Left colon (tissue), 2 donors: Measurements from ENCODE around the gene MYADM. TPM values are rescaled to one million over a fixed set of nuclear protein-coding genes. Genes with fewer than 3 reads are reported as not detected.
A peak's percentile ranks its signal among the peaks of the same experiment; 100 is the strongest.

ENCODE experiments used
- ATAC-seq: fragments of 200-7000 bp; cut with Tn5 transposase; one replicate; pipeline ENCODE4 v1.9.1; 2020; ENCODE audit warnings: mild to moderate bottlenecking, moderate library complexity
- DNase-seq, 2 donors: peaks; one replicate each; pipeline ENCODE4 v3.0.0-alpha.2; 2020
- intact Hi-C, 2 donors: fragments of 100-400 bp; cut with DNase I in 1 of 2; cut with micrococcal nuclease in 1 of 2; formaldehyde crosslinking; loops; one replicate each; pipeline versions ENCODE4 v1.11.2 to v1.14.0; 2022; cut with DNase I, micrococcal nuclease
- total RNA-seq, 2 donors: library from RNA; stranded (reverse); fragmentation: NEBNext Ultra II Directional; extraction: Animal tissue kit (Norgen Biotek cat#: 25700); gene quantifications; one replicate each; pipeline ENCODE4 v1.2.1, GENCODE V29; 2021
- donor health status: DM: no; HTN: no; CAD: no.
- donor health status: DM: yes; HTN: yes; CAD: no.

MYADM gene
- total RNA-seq, 2 donors from 2014 or later: 55.6 to 78.4 TPM

- DNase-seq (no peak), ATAC-seq (no peak)
- intact Hi-C loops: no loop called here
These were observed 13.2 kb downstream of the MYADM start for GRCh38 chr19:53880711-53881481.

GRCh38 chr19:53881482-53882390, 14.1 kb downstream of the MYADM start, which contains the start of gene PRKCG:
PRKCG (plus strand) TSS chr19:53882197; CDS start chr19:53882495, 298 bp downstream.
- peak; percentile 59 for ATAC-seq
- peak in 1 of 2 donors; percentile 61 for DNase-seq
- intact Hi-C loops: no loop called here

GRCh38 chr19:53882391-53883050, 14.8 kb downstream of the MYADM start:
- DNase-seq (no peak), ATAC-seq (no peak)
- intact Hi-C loops: no loop called here

- intact Hi-C loops: no loop called here
- DNase-seq (no peak), ATAC-seq (no peak)
These were observed 15.6 kb downstream of the MYADM start for GRCh38 chr19:53883231-53883661.

- no peak for DNase-seq
- intact Hi-C loops: no loop called here
- ATAC-seq: no peak
These were observed 16.1 kb downstream of the MYADM start for GRCh38 chr19:53883741-53884140.

GRCh38 chr19:53884256-53884655, 16.6 kb downstream of the MYADM start:
- DNase-seq (no peak), ATAC-seq (no peak)
- intact Hi-C loops: no loop called here

GRCh38 chr19:53885036-53885435, 17.4 kb downstream of the MYADM start:
- ATAC-seq: no peak
- intact Hi-C loops: no loop called here
- DNase-seq: no peak

GRCh38 chr19:53892301-53892980, 24.8 kb downstream of the MYADM start:
- ATAC-seq: no peak
- no peak for DNase-seq
- intact Hi-C loops: no loop called here

- DNase-seq: no peak
- no peak for ATAC-seq
- intact Hi-C loops: no loop called here
These were observed 25.3 kb downstream of the MYADM start for GRCh38 chr19:53892981-53893325.

GRCh38 chr19:53894707-53895106, 27.0 kb downstream of the MYADM start:
- ATAC-seq (no peak), DNase-seq (no peak)
- intact Hi-C loops: no loop called here

GRCh38 chr19:53896682-53897081, 29.0 kb downstream of the MYADM start:
- ATAC-seq: no peak
- no peak for DNase-seq
- intact Hi-C loops: no loop called here

GRCh38 chr19:53897459-53897858, 29.8 kb downstream of the MYADM start:
- ATAC-seq: no peak
- intact Hi-C loops: no loop called here
- no peak for DNase-seq

GRCh38 chr19:53898166-53898565, 30.5 kb downstream of the MYADM start:
- ATAC-seq: no peak
- DNase-seq: no peak
- intact Hi-C loops: no loop called here

- ATAC-seq: no peak
- DNase-seq: no peak
- intact Hi-C loops: no loop called here
These were observed 31.1 kb downstream of the MYADM start for GRCh38 chr19:53898636-53899341.

- intact Hi-C loops: loop anchor here in 1 of 2 donors (10.0 kb wide), 1 partner anchor 124 kb away; no protein-coding TSS in a partner anchor
- ATAC-seq (no peak), DNase-seq (no peak)
These were observed 32.6 kb downstream of the MYADM start for GRCh38 chr19:53900191-53900860.

- no peak for ATAC-seq
- intact Hi-C loops: loop anchor here in 1 of 2 donors (10.0 kb wide), 1 partner anchor 122 kb away; no protein-coding TSS in a partner anchor
- peak in 1 of 2 donors; percentile 31 for DNase-seq
These were observed 35.5 kb downstream of the MYADM start for GRCh38 chr19:53903055-53903680.

- DNase-seq: no peak
- intact Hi-C loops: loop anchor here in 1 of 2 donors (10.0 kb wide), 1 partner anchor 120 kb away; no protein-coding TSS in a partner anchor
- no peak for ATAC-seq
These were observed 37.2 kb downstream of the MYADM start for GRCh38 chr19:53904909-53905308.
